Purkinje cell (primary cell): ENCODE results near the gene CCNA1. TPM values are rescaled to one million over a fixed set of nuclear protein-coding genes. Genes with fewer than 3 reads are reported as not detected.

Experiments used
- polyA plus RNA-seq: library from polyadenylated mRNA; unstranded; fragments of >200 nt; fragmentation: Nextera tagmentation; gene quantifications from 2 replicates; pipeline ENCODE4 v1.2.1, GENCODE V29; 2014

The CCNA1 gene
- polyA plus RNA-seq = 5.6 and 13.0 TPM in 2 replicates

GRCh38 chr13:36432106-36432544 lies at the start of gene CCNA1:
TSS of gene CCNA1 (plus strand) at chr13:36432495. CDS start at chr13:36433057, 562 bp downstream.

Other genes starting within 250 kb of the CCNA1 start
- gene SOHLH2, start 217.9 kb upstream of the CCNA1 start, polyA plus RNA-seq = 0.63 and 1.1 TPM in 2 replicates
- 3.8 and 4.7 TPM in 2 replicates for gene CCDC169, start 134.7 kb upstream of the CCNA1 start, polyA plus RNA-seq
- gene SPART, start 86.1 kb upstream of the CCNA1 start, polyA plus RNA-seq = 74.5 and 77.8 TPM in 2 replicates
- gene SERTM1, start 241.5 kb downstream of the CCNA1 start, polyA plus RNA-seq = 0.12 TPM in 1 of 2 replicates, not detected in the other